ENCODE measurements around the gene ARHGAP15.

Gene ARHGAP15

GRCh38 chr2:143176606-143177005, 47.4 kb downstream of the ARHGAP15 start:
- DNase-seq, result no peak

- no peak for DNase-seq
Observed at GRCh38 chr2:143177096-143177786, 48.0 kb downstream of the ARHGAP15 start.

GRCh38 chr2:143181494-143181893, 52.3 kb downstream of the ARHGAP15 start:
- no peak for DNase-seq

GRCh38 chr2:143182649-143183048, 53.4 kb downstream of the ARHGAP15 start:
- no peak for DNase-seq

- no peak for DNase-seq
Observed at GRCh38 chr2:143183804-143184463, 54.7 kb downstream of the ARHGAP15 start.

- no peak for DNase-seq
Observed at GRCh38 chr2:143186876-143187275, 57.7 kb downstream of the ARHGAP15 start.

GRCh38 chr2:143190431-143190830, 61.2 kb downstream of the ARHGAP15 start:
- no peak for DNase-seq

- no peak for DNase-seq
Observed at GRCh38 chr2:143192106-143192505, 62.9 kb downstream of the ARHGAP15 start.

GRCh38 chr2:143192716-143193115, 63.5 kb downstream of the ARHGAP15 start:
- no peak for DNase-seq

- DNase-seq, result no peak
Observed at GRCh38 chr2:143193121-143193520, 63.9 kb downstream of the ARHGAP15 start.

- no peak for DNase-seq
Observed at GRCh38 chr2:143195511-143195910, 66.3 kb downstream of the ARHGAP15 start.

- no peak for DNase-seq
Observed at GRCh38 chr2:143204062-143204461, 74.8 kb downstream of the ARHGAP15 start.

GRCh38 chr2:143205106-143205764, 76.0 kb downstream of the ARHGAP15 start:
- DNase-seq, result no peak

GRCh38 chr2:143209570-143210445, 80.6 kb downstream of the ARHGAP15 start:
- DNase-seq, result no peak

- no peak for DNase-seq
Observed at GRCh38 chr2:143210446-143210819, 81.2 kb downstream of the ARHGAP15 start.

- no peak for DNase-seq
Observed at GRCh38 chr2:143217512-143218115, 88.4 kb downstream of the ARHGAP15 start.

GRCh38 chr2:143218621-143219020, 89.4 kb downstream of the ARHGAP15 start:
- no peak for DNase-seq

- no peak for DNase-seq
Observed at GRCh38 chr2:143219266-143219665, 90.0 kb downstream of the ARHGAP15 start.

GRCh38 chr2:143223556-143223955, 94.3 kb downstream of the ARHGAP15 start:
- no peak for DNase-seq

- DNase-seq, result no peak
Observed at GRCh38 chr2:143225931-143226330, 96.7 kb downstream of the ARHGAP15 start.

GRCh38 chr2:143226714-143227541, 97.7 kb downstream of the ARHGAP15 start:
- DNase-seq, result no peak

GRCh38 chr2:143229411-143229810, 100.2 kb downstream of the ARHGAP15 start:
- no peak for DNase-seq

All from activated CD8-positive, alpha-beta memory T cell treated with anti-CD3 and anti-CD28 coated beads for 24 hours (primary cell).